Adrenal gland (tissue), 5 donors: ENCODE results near the gene THSD4.

Experiments used
- CTCF ChIP-seq, 6 experiments: fragments of 450-650 bp in 4 of 6; fragments of 200-600 bp in 2 of 6; sonication (generic) in 1 of 6; IDR thresholded peaks; 1 replicate in 5 of 6; 2 replicates in 1 of 6; pipeline versions ENCODE4 v1.5.1 to v1.8.0; 2016 to 2021; ENCODE audit warnings: antibody characterized with exemption in 6 of 6, mild to moderate bottlenecking in 2 of 6, moderate library complexity in 1 of 6
- POLR2A ChIP-seq, 2 donors: fragments of 450-650 bp; IDR thresholded peaks; one replicate each; pipeline ENCODE4 v1.6.1; 2017; ENCODE audit warnings: antibody characterized with exemption in 2 of 2, mild to moderate bottlenecking in 2 of 2, moderate library complexity in 1 of 2
- donor health status: DM: no; HTN: no; CAD: no.

- TF ChIP-seq CTCF (IDR thresholded peaks at IDR 0.05) (no peak), POLR2A (IDR thresholded peaks at IDR 0.05) (no peak)
These were observed 634.2 kb downstream of the THSD4 start for GRCh38 chr15:71749500-71749899.
